Fibroblast of mammary gland (primary cell): ENCODE results near the gene ZBTB21.

Source experiments
- DNase-seq: peaks from one replicate; pipeline ENCODE4 v3.0.0-alpha.2; 2010; ENCODE audit warnings: low read depth
- H3K4me3 ChIP-seq: 2 replicates; pipeline ENCODE4 v1.5.1; 2011; ENCODE audit warnings: low read depth, mild to moderate bottlenecking, low read length, moderate library complexity; ENCODE audit not compliant: control insufficient read depth
- CTCF ChIP-seq: conservative IDR thresholded peaks from 2 replicates; pipeline ENCODE4 v1.5.1; 2011; ENCODE audit warnings: low read depth, low read length, inconsistent platforms; ENCODE audit not compliant: control insufficient read depth, insufficient read depth

The ZBTB21 gene

GRCh38 chr21:42028766-42029425 lies 18.7 kb upstream of the ZBTB21 start:
- no peak for TF ChIP-seq CTCF
- H3K4me3 ChIP-seq: no peak overlapping the region
- no peak for DNase-seq

DNA sequence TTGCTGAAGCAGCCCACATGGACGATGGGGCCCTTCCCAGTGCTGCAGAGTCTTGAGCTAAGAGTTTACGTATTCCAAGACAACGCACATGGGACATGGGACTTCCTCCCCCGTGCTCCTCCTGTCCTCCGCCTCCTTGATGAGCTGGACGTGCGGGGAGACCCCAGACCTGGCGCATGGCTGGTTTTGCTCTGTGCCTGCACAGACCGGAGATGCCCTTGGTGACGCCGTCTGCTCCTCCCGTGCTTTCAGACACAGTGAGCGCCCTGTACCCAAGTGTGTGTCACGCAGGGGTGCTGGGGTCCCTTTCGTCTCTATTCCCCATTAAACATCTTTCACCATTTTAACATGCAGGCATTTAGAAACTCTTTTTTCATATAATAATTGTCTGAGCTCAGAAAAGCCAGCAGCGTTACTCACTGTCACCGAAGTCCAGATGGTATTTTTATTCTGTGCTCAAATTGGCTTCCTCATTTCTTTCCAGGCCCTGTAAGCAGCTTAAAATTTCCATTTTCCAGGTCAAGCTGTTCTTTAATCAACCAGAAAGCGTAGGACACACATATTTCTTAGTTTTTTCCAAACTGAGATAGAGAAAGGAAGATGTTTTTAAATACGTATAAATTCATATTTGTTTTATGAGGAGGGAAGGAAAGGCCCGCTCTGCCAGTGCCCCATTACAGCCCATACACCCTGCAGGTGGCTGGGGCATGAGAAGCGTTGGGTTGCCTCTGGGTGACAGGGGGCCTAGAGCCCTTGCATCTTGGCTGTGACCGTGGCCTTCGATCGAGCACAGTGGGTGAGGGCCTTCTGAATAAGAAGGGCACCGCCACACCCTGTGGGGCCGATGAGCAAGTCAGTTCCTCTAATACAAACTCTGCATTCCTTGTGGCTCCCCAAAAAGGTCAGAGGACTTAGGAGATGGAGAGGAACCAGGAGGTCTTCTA lies 17.9 kb upstream of the ZBTB21 start:
- DNase-seq: no peak
- no peak for TF ChIP-seq CTCF
- no peak overlapping the region for H3K4me3 ChIP-seq

- no peak overlapping the region for H3K4me3 ChIP-seq
- no peak for TF ChIP-seq CTCF
- DNase-seq: no peak
Observed at GRCh38 chr21:42027085-42027821, 17.1 kb upstream of the ZBTB21 start.

GRCh38 chr21:42026082-42026435 lies 15.9 kb upstream of the ZBTB21 start:
- DNase-seq: no peak

DNA sequence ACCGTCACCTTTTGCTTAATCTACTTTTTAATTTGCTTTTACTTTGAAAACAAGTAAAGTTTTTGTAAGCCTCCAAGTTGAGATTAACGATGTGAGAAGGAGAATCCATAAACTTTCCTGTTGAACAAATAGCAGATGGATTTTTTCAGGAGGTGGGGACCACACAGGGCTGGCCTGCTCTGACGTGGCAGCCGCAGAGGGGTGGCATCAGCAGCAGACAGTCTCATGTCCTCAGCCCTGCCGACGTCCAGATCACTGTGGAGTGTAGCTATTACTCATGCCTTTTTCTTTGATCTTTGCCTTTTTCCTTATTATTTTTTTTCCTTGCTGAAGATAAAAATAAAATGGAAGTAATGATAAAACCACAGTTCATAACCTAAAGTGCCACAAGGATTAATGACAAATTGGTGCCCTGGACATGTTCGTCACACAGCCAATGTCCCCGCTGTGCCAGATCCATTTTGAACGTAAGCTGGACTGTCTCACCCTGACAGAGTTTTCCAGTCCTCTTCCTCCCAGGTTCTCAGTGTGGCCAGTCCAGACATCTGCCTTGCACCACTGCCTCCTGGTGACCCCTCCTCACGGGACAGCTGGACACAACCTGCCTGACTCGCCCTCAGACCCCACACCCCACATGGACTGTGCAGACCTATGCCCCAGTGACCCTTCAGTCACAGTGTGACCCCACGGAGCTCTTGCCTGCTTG lies 15.4 kb upstream of the ZBTB21 start:
- TF ChIP-seq CTCF: no peak
- H3K4me3 ChIP-seq: no peak overlapping the region
- DNase-seq: peak; percentile 73

More at GRCh38 chr21:42026082-42026435, 15.9 kb upstream of the ZBTB21 start:
- TF ChIP-seq CTCF: no peak
- no peak overlapping the region for H3K4me3 ChIP-seq

DNA sequence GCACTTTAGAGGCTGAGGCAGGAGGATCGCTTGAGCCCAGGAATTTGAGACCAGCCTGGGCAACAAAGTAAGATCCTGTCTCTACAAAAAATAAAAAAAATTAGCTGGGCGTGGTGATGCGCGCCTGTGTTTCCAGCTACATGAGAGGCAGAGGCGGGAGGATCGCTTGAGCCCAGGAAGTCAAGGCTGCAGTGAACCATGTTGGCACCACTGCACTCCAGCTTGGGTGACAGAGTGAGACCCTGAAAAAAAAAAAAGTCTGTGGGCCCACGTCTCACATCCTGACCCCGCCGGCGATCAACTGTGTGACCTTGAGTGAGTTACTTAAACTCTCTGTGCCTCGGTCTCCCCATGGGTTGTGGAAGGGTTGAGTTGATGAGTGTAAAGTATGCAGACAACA lies 12.7 kb upstream of the ZBTB21 start:
- no peak for DNase-seq
- TF ChIP-seq CTCF: no peak
- H3K4me3 ChIP-seq: no peak overlapping the region
